HG02938 (cell line): Measurements from ENCODE around the gene TPRX1.
"Not testable (repeated sequence)": the region's sequence is repeated elsewhere in the genome, so short reads cannot be mapped to it uniquely, and the experiment has no call there.

Experiments used
- ATAC-seq: cut with Tn5 transposase; IDR thresholded peaks from one replicate; pipeline ENCODE4 v1.9.1; 2021; ENCODE audit warnings: mild to moderate bottlenecking, moderate library complexity; ENCODE audit not compliant: unreplicated experiment

TPRX1 gene

DNA sequence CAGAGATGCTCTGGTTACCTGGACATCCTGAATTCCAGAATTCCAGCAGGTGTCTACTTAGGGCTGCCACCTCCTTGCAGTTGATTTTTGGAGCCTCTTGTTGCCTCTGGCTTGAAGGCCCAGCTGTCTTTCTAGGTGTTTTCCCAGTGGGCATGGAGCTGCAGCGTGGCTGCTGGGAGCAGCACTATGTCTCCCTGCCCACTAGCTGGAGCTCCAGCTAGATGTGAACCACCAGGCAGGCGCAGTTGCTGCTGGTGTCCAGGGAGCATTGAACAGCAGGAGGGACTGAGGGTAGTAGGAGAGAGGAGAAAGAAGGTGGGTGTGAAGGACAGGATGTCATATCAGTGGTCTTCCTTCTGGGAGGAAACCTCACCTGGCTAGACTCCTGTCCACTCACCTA is 35.7 kb downstream of the TPRX1 start:
- ATAC-seq: no peak

DNA sequence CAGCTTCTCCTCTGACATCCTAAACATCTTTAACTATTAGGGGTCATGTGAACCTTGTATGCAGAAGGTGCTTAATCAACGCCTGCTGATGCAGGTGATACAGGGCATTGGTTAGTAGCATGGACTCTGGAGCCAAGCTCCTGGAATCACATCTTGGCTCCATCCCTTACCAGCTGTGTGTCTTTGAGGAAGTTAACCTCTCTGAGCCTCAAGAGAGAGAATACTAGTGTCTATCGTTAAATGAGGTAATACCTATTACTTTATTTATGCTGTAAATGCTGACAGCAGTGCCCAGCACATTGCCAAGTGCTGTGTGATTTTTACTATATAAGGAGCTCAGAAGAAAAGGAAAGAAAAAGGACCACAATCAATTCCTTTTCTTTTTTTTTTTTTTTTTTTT is 37.0 kb downstream of the TPRX1 start:
- ATAC-seq: no peak

DNA sequence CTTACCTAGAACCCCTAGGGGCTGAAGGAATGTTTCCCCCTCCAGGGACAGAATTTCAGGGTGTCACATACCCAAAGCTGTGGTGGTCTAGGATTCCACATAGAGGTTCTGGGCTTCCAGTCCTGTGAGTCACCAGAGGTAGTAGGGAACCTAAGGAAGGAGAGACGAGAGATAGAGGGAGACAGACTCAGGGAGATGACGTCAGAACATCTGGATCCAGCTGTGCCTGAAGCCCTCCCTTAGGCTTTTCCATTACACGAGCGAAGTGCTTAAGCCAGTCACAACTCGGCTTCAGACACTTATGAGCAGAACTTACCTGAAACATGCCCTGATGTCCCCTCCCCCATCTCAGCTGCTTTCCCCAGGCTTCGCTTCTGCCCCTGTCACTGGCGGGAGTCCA is 37.7 kb downstream of the TPRX1 start:
- ATAC-seq: no peak

- no peak for ATAC-seq
These were observed 38.1 kb downstream of the TPRX1 start for GRCh38 chr19:47766359-47766620.

- no peak for ATAC-seq
These were observed 38.6 kb downstream of the TPRX1 start for GRCh38 chr19:47765523-47766358.

GRCh38 chr19:47764705-47765104 is 39.6 kb downstream of the TPRX1 start:
- ATAC-seq: not testable (repeated sequence)

GRCh38 chr19:47762615-47763308 is 41.6 kb downstream of the TPRX1 start:
- ATAC-seq: no peak

GRCh38 chr19:47762151-47762550 is 42.2 kb downstream of the TPRX1 start:
- ATAC-seq: no peak

GRCh38 chr19:47761566-47761965 is 42.8 kb downstream of the TPRX1 start:
- no peak for ATAC-seq

- no peak for ATAC-seq
These were observed 43.7 kb downstream of the TPRX1 start for GRCh38 chr19:47760632-47760999.

DNA sequence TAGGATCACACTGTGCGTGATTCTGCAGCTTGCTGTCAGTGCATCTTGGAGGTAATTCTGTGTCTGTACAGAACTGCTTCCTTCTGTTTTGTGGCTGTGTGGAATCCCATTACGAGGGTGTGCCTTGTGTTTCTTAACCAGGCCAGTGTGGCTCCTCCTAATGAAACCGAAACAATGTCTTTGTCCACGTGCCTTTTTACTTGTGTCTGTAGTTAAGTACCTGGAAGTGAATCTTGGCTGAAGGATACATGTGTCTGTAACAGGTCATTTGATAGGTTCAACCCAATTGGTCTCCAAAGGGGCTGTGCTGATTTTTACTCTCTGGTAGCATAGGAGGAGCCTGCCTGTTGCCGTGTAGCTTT is 45.9 kb downstream of the TPRX1 start:
- ATAC-seq: no peak

- ATAC-seq: no peak
These were observed 46.5 kb downstream of the TPRX1 start for GRCh38 chr19:47757617-47758442.

GRCh38 chr19:47756953-47757608 is 47.3 kb downstream of the TPRX1 start:
- no peak for ATAC-seq

- no peak for ATAC-seq
These were observed 47.8 kb downstream of the TPRX1 start for GRCh38 chr19:47756627-47756929.

DNA sequence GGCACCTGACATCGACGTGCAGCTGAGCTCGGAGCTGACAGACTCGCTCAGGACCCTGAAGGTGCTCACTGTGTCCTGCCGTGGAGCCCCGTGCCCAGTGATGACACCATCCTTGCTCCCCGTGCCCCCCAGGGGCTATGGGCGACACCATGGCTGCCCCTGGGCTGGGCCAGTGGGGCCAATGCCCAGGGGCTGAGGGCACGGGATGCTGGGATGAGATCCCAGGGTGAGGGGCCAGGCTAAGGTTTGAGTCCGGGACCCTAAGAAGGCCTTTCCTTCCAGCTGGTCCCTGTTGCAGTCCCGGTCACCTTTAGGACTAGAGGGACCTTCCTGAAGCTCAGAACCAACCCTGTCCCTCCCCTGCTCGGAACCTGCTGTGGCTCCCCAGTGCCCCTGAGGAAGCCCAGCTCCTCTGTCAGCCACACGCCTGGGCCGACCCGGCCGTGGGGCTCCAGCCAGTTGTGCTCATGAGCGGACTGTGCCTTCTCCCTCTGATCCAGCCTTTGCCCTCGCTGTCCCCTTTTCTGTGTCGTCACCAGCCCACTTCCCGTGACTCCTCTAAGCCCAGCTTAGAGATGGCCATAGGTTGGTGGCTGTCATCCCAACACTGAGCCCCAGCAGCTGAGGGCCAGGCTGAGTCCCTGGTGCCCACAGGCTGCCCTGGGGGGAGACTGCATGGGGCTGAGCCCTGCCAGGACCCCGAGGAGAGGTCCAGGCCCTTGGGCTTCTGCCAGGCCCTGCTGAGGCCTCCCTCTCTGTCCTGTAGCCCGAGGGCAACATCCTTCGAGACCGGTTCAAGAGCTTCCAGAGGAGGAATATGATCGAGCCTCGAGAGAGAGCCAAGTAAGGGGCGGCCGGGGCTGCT is 48.4 kb downstream of the TPRX1 start:
- no peak for ATAC-seq

DNA sequence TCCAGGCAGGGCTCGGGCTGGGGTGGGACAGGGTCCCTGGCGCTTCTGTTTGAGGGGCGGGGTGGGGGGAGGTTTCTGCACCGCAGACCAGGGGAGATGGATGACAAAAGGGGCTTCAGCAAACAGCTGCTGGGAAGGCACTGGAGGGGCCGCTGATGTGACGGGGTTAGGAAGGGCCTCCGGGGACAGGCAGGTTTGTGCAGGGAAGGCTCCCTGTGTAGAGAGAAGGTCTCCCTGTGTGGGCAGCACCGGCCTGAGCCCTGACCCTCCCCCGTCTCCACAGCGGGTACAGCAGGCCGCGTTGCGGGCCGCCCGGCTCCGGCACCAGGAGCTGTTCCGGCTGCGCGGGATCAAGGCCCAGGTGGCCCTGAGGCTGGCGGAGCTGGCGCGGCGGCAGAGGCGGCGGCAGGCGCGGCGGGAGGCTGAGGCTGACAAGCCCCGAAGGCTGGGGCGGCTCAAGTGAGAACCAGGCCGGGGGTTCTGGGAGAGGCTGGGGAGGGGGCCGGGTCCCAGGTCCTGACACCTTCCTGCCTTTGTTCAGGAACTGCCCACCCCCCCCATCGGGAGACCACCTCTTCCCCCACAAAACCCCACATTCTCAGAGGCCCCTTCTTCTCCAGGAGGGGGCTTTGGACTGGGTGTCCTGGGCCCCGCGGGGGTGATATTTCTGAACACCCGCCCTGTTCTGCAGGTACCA is 49.1 kb downstream of the TPRX1 start:
- ATAC-seq: no peak

DNA sequence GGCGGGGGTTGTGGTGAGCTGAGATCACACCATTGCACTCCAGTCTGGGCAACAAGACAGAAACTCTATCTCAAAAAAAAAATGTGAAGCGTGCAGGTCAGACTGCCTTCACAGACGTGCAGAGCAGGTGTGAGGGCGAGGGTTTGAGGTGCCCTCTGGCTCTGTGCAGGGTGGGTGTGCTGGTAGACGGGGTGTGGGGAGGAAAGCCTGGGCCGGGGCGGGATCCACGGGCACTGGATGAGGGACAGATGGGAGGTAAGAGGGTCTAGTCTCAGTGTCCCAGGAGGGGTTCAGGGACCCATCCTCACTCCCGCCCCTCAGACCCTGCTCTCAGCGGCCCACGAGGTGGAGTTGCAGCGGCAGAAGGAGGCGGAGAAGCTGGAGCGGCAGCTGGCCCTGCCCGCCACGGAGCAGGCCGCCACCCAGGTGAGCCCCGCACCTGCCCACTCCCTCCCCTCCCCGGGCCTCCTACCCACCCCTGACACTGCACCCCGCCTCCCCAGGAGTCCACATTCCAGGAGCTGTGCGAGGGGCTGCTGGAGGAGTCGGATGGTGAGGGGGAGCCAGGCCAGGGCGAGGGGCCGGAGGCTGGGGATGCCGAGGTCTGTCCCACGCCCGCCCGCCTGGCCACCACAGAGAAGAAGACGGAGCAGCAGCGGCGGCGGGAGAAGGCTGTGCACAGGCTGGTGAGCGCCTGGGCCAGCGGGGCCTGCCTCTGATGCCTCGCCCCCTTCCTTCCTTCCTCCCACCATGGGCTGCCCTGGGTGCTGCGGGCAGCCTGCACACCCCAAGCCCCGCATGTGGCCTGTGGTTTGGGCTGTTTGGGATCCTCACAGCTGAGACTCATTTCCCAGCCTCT is 49.9 kb downstream of the TPRX1 start:
- no peak for ATAC-seq

GRCh38 chr19:47752440-47753211 is 51.7 kb downstream of the TPRX1 start:
- no peak for ATAC-seq
